HepG2 (cell line): ENCODE results near the gene ATG16L1. TPM values are rescaled to one million over a fixed set of nuclear protein-coding genes. Genes with fewer than 3 reads are reported as not detected.

ENCODE experiments used
- CHCHD3 ChIP-seq: sonication (generic); formaldehyde crosslinking; IDR thresholded peaks from 2 replicates; pipeline ENCODE4 v1.8.0; 2022; ENCODE audit warnings: mild to moderate bottlenecking, missing genetic modification reagents, moderate library complexity
- GLMP ChIP-seq: sonication (generic); formaldehyde crosslinking; IDR thresholded peaks from 2 replicates; pipeline ENCODE4 v1.9.0; 2021; ENCODE audit warnings: missing genetic modification reagents, mild to moderate bottlenecking, borderline replicate concordance
- HNF1B ChIP-seq: sonication (generic); formaldehyde crosslinking; IDR thresholded peaks from 2 replicates; pipeline ENCODE4 v1.5.1; 2020; ENCODE audit warnings: mild to moderate bottlenecking, moderate library complexity, missing genetic modification reagents
- HNRNPLL ChIP-seq: fragments of 200-400 bp; formaldehyde crosslinking; IDR thresholded peaks from 2 replicates; pipeline ENCODE4 v1.6.1; 2017; ENCODE audit warnings: mild to moderate bottlenecking, low read depth, low read length; ENCODE audit not compliant: poor library complexity, severe bottlenecking
- KDM5B ChIP-seq: sonication (generic); formaldehyde crosslinking; IDR thresholded peaks from 2 replicates; pipeline ENCODE4 v1.4.0; 2020; ENCODE audit warnings: missing genetic modification reagents, mild to moderate bottlenecking, borderline replicate concordance
- KMT2A ChIP-seq: sonication (generic); formaldehyde crosslinking; IDR thresholded peaks from 2 replicates; pipeline ENCODE4 v1.4.0; 2020; ENCODE audit warnings: missing genetic modification reagents
- PAXIP1 ChIP-seq: sonication (generic); formaldehyde crosslinking; conservative IDR thresholded peaks from 2 replicates; pipeline ENCODE4 v1.4.0; 2020; ENCODE audit warnings: mild to moderate bottlenecking, missing genetic modification reagents, moderate library complexity
- TIGD3 ChIP-seq: sonication (generic); formaldehyde crosslinking; IDR thresholded peaks from 2 replicates; pipeline ENCODE4 v1.5.1; 2020; ENCODE audit warnings: mild to moderate bottlenecking, missing genetic modification reagents, borderline replicate concordance
- ZBTB20 ChIP-seq: sonication (generic); formaldehyde crosslinking; IDR thresholded peaks from 2 replicates; pipeline ENCODE4 v1.8.1; 2023; ENCODE audit warnings: missing genetic modification reagents, low read depth, mild to moderate bottlenecking, borderline replicate concordance
- ZBTB33 ChIP-seq: sonication (generic); formaldehyde crosslinking; IDR thresholded peaks from 2 replicates; pipeline ENCODE4 v1.4.0; 2020; ENCODE audit warnings: missing genetic modification reagents
- ZBTB8A ChIP-seq: sonication (generic); formaldehyde crosslinking; IDR thresholded peaks from 2 replicates; pipeline ENCODE4 v1.4.0; 2020; ENCODE audit warnings: mild to moderate bottlenecking, low read depth, missing genetic modification reagents, borderline replicate concordance
- ZNF556 ChIP-seq: sonication (generic); formaldehyde crosslinking; IDR thresholded peaks from 2 replicates; pipeline ENCODE4 v1.4.0; 2020; ENCODE audit warnings: mild to moderate bottlenecking, missing genetic modification reagents, borderline replicate concordance
- ZNF747 ChIP-seq: sonication (generic); formaldehyde crosslinking; IDR thresholded peaks from 2 replicates; pipeline ENCODE4 v1.8.1; 2023; ENCODE audit warnings: missing genetic modification reagents, mild to moderate bottlenecking, borderline replicate concordance
- ZNF800 ChIP-seq: sonication (generic); formaldehyde crosslinking; IDR thresholded peaks from 2 replicates; pipeline ENCODE4 v1.4.0; 2020; ENCODE audit warnings: missing genetic modification reagents
- polyA plus RNA-seq, 8 experiments: library from polyadenylated mRNA; depleted of rRNA in 3 of 8; stranded (reverse) in 7 of 8; unstranded in 1 of 8; fragments of >200 nt; fragmentation: Illumina TruSeq in 4 of 8; extraction: Trizol in 4 of 8; gene quantifications; 2 replicates each; pipeline versions ENCODE4 v1.2.1 to v1.2.3, GENCODE V29; 2011 to 2016; ENCODE audit warnings: low read depth in 4 of 8, missing spikeins in 1 of 8, mixed read lengths in 1 of 8; ENCODE audit not compliant: insufficient read depth in 1 of 8
- total RNA-seq, 5 experiments: library from RNA; depleted of rRNA; stranded (reverse); fragments of >200 nt; fragmentation: Illumina TruSeq; extraction: Trizol; gene quantifications; 2 replicates each; pipeline ENCODE4 v1.2.3, GENCODE V29; 2016; ENCODE audit warnings: low read depth in 1 of 5

The ATG16L1 gene
- total and polyA plus RNA-seq, 2 of the 13 experiments (the other 11 are each of a cell fraction or from before 2014, with no cell fraction given) = 26.0 to 51.7 TPM

GRCh38 chr2:233251306-233252116 is at the start of gene ATG16L1 (continued):
- peak; percentile 63; the same call in 1 of the 2 replicates for TF ChIP-seq ZNF800 (CRISPR knock-in tag)
- TF ChIP-seq GLMP (CRISPR knock-in tag) = no peak
- TF ChIP-seq TIGD3 (CRISPR knock-in tag) = no peak
- peak; percentile 99 for TF ChIP-seq ZNF747
- peak; percentile 66; the same call in 1 of the 2 replicates for TF ChIP-seq ZBTB8A (CRISPR knock-in tag)
- peak; percentile 98 for TF ChIP-seq KMT2A
- peak; percentile 82 for TF ChIP-seq KDM5B (CRISPR knock-in tag)
- peak; percentile 87 for TF ChIP-seq HNRNPLL
- peak; percentile 97 for TF ChIP-seq HNF1B
- TF ChIP-seq CHCHD3 (CRISPR knock-in tag) = no peak
- TF ChIP-seq ZBTB33 (CRISPR knock-in tag) = peak; percentile 69
- TF ChIP-seq ZNF556 (CRISPR knock-in tag) = peak; percentile 96
- TF ChIP-seq PAXIP1 = peak; percentile 77
- 0 out of 2 replicates have a peak, but pooled peaks have one; percentile 24 for TF ChIP-seq ZBTB20 (CRISPR knock-in tag)
